HG02938 (cell line): ENCODE results near the gene PPIP5K2.
"Not testable (repeated sequence)": the region's sequence is repeated elsewhere in the genome, so short reads cannot be mapped to it uniquely, and the experiment has no call there.

Experiments
- ATAC-seq: cut with Tn5 transposase; IDR thresholded peaks from one replicate; pipeline ENCODE4 v1.9.1; 2021; ENCODE audit warnings: mild to moderate bottlenecking, moderate library complexity; ENCODE audit not compliant: unreplicated experiment

PPIP5K2 gene

DNA sequence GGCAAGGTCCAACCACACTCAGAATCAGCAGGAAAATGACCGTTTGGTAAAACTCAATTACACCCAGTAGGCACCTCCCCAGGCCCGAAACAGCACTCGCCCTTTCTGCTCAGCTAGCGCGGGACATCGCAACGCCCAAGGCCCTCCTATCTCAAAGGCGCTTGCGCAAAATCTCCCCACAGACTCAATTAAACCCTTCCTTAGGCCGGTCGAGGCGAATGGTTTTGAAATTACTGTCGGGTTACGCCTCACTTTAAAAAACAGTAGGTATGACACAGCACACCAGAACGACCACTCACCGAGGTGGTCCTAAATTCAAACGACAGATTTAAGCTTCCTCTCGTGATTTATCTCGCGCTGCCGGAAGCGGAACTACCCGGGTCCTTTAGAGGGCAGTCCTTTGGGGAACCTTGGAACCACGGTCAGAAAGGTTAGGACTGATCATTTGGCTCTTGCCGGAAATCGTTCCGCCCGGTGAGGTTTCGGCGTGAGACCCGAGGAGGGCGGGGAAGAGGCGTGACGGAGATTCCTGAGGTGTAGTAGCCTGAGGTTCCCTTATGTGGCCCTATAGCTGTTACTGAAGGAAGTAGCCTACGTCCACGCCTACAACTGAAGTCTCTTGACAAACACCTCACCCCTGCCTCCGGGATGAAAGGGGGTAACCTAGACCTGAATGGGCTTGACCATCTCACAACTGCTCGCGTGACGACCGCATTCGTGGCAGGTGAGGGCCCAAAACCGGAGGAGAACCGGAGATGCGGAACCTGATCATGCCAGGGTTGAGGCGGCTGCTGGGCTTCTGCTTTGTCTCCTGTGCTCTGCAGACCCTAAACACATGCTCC is at the start of gene PPIP5K2, which contains the start of gene GIN1:
PPIP5K2 (plus strand) TSS at position 537 of the 842 bp plus-strand sequence. CDS start 9,289 bp downstream, outside the sequence.
GIN1 (minus strand) TSS at position 374 of the 842 bp plus-strand sequence. CDS start 11,431 bp downstream, outside the sequence.
- peak; percentile 92 for ATAC-seq

GRCh38 chr5:103073500-103073899 is 46.6 kb upstream of the PPIP5K2 start:
- ATAC-seq: not testable (repeated sequence)

DNA sequence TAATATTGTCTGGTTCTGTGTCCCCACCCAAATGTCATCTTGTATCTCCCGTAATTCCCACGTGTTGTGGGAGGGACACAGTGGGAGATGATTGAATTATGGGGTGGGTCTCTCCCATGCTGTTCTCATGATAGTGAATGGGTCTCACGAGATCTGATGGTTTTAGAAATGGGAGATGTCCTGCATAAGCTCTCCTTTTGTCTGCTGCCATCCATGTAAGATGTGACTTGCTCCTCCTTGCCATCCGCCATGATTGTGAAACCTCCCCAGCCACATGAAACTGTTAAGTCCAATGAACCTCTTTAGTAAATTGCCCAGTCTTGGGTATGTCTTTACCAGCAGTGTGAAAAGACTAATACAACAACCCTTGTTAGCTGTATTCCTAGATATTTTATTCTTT is 44.7 kb upstream of the PPIP5K2 start:
- ATAC-seq: no peak

DNA sequence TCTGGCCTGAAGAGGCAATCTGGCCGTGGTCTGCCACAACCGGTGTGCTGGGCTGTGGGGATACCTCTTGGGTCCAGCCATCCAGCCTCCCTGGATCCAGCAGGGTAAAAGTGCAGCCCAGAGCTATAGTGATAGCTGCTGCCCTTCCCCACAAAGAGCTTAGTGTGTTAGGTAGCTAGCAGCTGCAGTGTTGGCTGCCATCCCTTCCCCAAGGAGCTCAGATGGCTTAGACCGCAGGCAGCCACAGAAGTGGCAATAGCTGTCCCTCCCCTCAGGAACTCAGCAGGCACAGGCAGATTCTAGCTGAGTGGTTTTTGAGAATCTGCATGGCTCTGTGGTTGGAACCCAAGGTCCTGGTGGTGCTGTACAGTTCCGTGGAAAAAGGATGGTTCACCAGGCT is 40.3 kb upstream of the PPIP5K2 start:
- ATAC-seq: no peak

- no peak for ATAC-seq
Observed at GRCh38 chr5:103086547-103086946, 33.6 kb upstream of the PPIP5K2 start.

DNA sequence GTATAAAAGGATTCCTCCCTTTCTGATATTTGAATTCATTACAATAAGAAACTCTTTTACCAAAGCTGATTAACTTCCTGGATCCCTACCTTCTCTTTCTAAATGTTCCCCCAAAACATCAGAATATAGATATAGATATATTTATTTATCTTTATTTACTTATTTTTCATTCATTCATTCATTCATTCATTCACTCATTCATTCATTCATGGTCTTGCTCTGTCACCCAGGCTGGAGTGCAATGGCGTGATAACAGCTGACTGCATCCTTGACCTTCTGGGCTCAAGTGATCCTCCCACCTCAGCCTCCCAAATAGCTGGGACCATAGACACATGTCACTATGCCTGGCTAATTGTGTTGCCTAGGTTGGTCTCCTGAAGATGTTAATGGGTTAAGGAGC is 30.8 kb upstream of the PPIP5K2 start:
- ATAC-seq: no peak

DNA sequence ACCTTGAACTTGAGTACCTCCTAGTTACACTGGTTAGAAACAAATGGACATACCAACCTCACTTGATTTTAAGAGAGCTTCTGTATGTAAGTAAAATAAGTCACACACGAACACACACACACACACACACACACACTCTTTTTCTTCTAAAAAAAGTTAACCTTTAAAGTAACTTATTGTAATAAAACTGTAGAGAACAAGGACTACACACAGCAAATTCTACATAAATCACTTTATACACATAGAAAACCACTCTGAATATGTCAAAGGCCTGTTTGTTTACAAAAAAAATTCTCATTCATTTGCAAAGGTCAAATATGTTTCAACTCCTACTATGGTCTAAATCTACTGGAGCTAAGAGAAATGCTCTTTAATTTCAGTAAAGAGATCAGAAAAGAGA is 29.3 kb upstream of the PPIP5K2 start:
- ATAC-seq: no peak

GRCh38 chr5:103092676-103093075 is 27.4 kb upstream of the PPIP5K2 start:
- ATAC-seq: no peak

DNA sequence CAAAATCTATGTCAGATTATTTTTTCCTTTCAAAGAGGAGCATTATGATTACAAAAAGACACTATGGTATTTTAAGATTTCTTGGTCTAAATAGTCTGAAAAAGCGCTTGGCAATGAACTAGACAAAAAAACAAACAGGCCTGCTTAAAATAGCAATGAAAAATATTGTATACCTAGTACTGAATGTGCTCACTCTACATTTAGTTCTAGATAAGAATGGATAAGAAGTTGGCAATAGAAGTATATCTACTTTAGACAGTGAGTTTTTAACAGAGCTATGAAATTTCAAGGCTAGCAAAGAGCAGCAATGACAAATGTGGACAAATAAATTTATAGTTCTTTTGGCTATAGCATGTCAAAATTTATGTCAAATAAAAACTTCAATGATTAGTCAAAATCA is 26.4 kb upstream of the PPIP5K2 start:
- no peak for ATAC-seq

- ATAC-seq: no peak
Observed at GRCh38 chr5:103094737-103095136, 25.4 kb upstream of the PPIP5K2 start.

- no peak for ATAC-seq
Observed at GRCh38 chr5:103098993-103099392, 21.1 kb upstream of the PPIP5K2 start.

DNA sequence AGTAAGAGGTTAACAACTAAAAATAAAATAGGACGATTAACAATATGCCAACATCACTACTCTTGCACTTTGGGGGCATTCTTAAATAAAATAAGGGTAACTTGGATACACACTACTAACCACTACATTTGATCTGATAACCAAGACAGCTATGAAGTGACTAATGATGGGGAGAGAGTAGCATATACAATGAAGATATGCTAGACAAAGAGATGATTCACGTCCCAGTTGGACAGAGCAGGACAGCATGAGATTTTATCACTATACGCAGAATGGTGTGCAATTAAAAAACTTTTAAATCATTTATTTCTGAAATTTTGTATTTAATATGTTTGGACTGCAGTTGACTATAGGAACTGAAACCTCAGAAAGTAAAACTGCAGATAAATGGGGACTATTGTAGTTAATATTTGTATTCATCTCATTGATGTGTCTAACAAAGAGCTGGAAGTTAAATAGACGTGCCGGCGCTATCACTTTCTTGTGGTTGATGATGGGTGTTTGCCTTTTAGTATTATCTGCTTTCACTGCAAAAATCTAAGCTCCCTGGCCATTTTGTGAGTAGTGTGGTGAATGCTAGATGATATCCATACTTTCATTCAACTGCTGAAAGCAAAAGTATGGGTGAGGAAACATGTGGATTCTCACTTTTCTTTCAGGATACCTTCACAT is 18.9 kb upstream of the PPIP5K2 start:
- ATAC-seq: no peak

DNA sequence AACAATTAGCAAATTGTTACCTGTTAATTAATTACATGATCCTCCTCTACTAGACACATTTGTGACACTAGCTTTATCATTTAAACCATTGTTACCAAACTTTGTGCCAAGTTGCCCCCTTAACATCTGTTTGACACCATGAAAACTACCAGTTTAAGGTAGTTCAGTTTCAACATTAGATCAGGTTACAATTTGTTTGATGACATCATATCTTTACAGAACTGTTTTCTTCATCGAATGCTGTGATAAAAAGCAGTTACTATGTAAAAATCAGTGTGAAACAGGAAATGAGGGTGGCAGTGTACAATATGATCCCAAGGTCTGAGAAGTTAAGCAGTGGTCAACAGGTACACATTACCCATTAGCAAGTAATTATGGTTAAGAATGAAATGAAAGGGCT is 17.9 kb upstream of the PPIP5K2 start:
- ATAC-seq: no peak

DNA sequence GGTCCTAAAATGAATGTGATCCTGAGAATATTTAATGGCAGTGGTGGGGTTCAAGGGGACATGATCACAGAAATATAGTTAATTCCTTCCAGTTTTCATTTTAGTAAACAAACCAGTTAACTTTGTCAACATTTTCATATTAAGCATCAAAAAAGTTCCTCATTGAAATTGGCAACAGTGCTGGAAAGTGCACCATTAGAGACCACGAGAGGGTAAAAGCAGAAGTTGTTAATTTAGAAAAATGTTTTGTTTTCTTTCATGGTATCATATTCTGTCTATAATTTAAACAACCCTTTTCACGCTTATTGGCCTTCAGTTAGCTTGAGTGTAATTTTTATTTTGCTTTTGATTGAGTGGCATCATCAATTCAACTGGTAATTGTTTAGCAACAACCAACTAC is 12.0 kb upstream of the PPIP5K2 start:
- no peak for ATAC-seq

- ATAC-seq: peak; percentile 45
Observed at GRCh38 chr5:103109277-103109676, 10.8 kb upstream of the PPIP5K2 start.

DNA sequence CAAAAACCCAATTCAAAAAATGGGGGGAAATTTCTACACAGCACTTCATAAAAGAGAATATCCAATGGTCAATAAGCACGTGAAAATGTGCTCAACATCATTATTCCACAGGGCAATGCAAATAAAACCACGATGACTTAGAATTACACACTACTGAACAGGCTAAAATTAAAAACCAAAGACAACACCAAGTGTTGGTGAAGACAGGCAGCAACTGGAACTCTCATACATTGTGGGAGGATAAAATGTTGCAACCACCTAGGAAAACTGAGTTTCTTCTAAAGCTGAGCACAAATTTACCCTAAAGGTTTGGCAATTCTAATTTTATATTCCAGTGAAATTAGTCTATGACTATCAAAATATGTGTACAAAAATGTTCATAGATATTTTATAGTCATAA is 9.7 kb upstream of the PPIP5K2 start:
- no peak for ATAC-seq

DNA sequence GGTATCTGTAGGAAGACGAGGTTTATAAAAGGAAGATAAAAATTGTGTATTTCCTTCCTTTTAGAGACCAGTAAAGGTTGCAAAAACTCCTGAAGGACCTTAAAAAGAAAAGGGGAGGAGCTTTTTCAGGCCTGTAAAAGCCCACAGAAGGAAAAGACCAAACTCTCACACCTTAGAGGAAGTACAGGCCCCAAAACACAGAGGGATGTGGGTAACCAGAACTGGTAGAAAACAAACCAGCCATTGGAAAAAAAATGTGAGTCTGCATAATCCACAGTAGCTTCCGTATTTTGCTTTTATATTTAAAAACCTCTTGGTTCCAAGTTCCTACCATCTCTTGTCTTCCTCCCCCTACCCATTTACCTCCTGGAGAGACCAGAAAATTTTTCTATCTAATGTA is 8.6 kb upstream of the PPIP5K2 start:
- ATAC-seq: no peak

- no peak for ATAC-seq
Observed at GRCh38 chr5:103112910-103113309, 7.2 kb upstream of the PPIP5K2 start.

- ATAC-seq: no peak
Observed at GRCh38 chr5:103114440-103114839, 5.7 kb upstream of the PPIP5K2 start.

DNA sequence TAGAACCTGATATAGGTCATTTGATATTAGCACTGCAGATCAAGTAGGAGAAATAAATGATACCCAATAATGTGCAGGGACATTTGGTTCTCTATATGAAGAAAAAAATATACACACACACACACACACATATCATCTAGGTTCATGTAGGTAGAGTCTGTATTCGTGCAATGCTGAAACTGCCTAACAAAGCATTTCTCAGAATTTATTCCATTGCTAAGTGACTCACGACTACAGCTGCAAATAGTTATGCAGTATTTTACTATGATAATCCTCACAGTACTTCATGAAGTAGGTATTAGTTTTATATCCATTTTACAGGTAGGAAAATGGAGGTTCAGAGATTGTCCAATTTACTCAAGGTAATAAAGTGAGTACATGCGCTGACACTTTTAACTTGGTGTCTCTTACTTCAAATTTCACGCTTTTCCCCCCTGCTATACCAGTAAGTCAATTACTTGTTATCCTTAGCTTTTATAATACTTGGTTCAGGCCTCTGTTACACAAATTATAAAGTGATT is 2.6 kb upstream of the PPIP5K2 start:
- no peak for ATAC-seq

GRCh38 chr5:103119070-103119764 is 884 bp upstream of the PPIP5K2 start:
- no peak for ATAC-seq
